GM06990 (cell line): ENCODE measurements around the gene TRIM67.

Source experiments
- DNase-seq: peaks from one replicate; pipeline ENCODE4 v3.0.0-alpha.2; 2011; ENCODE audit not compliant: insufficient read length; ENCODE audit errors: extremely low read depth
- H3K27me3 ChIP-seq: replicated peaks from 2 replicates; pipeline ENCODE4 v1.6.0; 2011; ENCODE audit warnings: low read length; ENCODE audit not compliant: control insufficient read depth, insufficient read depth
- H3K36me3 ChIP-seq: 2 replicates; pipeline ENCODE4 v1.5.1; 2011; ENCODE audit warnings: low read length; ENCODE audit not compliant: control insufficient read depth, insufficient read depth
- H3K4me3 ChIP-seq: replicated peaks from 2 replicates; pipeline ENCODE4 v1.5.1; 2011; ENCODE audit warnings: low read depth, mild to moderate bottlenecking, control low read depth, low read length
- TF ChIP-seq, protein P1 (sequence below): IDR thresholded peaks from 2 replicates; pipeline ENCODE4 v1.5.1; 2011; ENCODE audit warnings: low read length, control low read depth, mild to moderate bottlenecking, inconsistent platforms; ENCODE audit not compliant: insufficient read depth, poor library complexity, severe bottlenecking

The TRIM67 gene

DNA sequence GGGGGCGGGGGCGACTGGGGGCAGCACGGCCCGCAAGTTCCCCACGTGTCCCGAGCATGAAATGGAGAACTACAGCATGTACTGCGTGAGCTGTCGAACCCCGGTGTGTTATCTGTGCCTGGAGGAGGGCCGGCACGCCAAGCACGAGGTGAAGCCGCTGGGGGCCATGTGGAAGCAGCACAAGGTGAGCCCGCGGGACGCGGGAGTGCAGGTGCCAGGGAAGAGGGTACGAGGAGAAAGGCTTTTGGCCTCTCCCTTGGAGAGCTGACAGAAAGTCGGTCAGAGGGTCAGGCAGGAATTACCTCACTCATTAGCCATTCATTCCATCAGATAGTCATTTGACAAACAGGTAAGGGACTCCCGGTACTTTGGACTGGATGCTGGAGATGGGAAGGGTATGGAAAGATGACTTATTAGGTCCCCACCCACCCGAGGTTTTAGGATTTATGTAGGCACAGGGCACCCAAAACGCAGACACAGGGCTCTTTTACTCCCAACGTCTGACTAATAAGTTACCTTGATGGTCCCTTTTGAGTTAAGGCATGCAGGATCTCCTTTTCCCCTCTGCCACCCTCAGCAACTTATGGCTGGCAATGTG lies 2.1 kb downstream of the TRIM67 start:
- Histone ChIP-seq H3K36me3 (no peaks in the 10 kb centered on the region), H3K27me3 (no peaks in the 10 kb centered on the region; the same call in 1 of the 2 replicates), H3K4me3 (no peak overlapping the region)
- TF ChIP-seq, protein P1, sequence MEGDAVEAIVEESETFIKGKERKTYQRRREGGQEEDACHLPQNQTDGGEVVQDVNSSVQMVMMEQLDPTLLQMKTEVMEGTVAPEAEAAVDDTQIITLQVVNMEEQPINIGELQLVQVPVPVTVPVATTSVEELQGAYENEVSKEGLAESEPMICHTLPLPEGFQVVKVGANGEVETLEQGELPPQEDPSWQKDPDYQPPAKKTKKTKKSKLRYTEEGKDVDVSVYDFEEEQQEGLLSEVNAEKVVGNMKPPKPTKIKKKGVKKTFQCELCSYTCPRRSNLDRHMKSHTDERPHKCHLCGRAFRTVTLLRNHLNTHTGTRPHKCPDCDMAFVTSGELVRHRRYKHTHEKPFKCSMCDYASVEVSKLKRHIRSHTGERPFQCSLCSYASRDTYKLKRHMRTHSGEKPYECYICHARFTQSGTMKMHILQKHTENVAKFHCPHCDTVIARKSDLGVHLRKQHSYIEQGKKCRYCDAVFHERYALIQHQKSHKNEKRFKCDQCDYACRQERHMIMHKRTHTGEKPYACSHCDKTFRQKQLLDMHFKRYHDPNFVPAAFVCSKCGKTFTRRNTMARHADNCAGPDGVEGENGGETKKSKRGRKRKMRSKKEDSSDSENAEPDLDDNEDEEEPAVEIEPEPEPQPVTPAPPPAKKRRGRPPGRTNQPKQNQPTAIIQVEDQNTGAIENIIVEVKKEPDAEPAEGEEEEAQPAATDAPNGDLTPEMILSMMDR: no peak
- DNase-seq: no peak

DNA sequence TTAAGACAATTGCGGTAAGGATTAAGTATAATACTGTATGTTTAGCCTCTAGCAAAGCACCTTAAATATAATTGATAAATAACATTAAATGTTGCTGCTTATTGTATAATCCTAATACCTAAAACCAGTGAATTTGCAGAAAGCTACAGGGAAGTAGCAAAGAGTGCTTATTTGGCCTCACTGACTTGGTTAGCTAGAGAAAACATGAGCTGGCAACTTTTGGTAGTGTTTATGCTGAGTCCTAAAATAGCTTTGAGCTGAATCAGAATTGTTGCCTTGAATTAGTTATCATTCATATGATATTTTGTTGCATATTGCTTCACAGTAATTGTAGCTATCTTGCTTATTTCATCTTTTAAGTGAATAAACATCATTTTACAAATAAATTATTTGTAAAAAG lies 3.5 kb downstream of the TRIM67 start:
- H3K4me3 ChIP-seq: no peak overlapping the region
- H3K36me3 ChIP-seq: no peaks in the 10 kb centered on the region
- DNase-seq: no peak
- H3K27me3 ChIP-seq: no peaks in the 10 kb centered on the region; the same call in 1 of the 2 replicates
- TF ChIP-seq, protein P1: no peak

DNA sequence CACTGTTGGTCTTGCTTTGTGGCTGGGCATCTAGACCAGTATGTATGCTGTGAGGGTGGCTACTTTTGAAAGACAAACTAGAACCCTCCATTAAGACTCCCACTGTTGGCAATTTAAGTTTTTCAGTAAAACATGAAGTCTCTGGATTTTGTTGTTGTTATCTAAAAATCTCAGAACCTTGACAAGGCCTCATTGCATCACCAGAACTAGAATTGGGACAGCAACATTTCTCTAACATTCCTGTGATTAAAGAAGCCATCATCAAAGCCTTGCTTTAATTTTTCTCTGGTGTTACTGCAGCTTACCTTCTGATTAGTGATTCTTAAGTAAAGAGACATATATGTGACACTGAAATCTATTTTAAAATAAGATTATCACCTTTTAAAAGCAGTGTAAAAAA lies 4.5 kb downstream of the TRIM67 start:
- Histone ChIP-seq H3K36me3 (no peaks in the 10 kb centered on the region), H3K4me3 (no peak overlapping the region), H3K27me3 (no peaks in the 10 kb centered on the region; the same call in 1 of the 2 replicates)
- DNase-seq: no peak
- TF ChIP-seq, protein P1: no peak

DNA sequence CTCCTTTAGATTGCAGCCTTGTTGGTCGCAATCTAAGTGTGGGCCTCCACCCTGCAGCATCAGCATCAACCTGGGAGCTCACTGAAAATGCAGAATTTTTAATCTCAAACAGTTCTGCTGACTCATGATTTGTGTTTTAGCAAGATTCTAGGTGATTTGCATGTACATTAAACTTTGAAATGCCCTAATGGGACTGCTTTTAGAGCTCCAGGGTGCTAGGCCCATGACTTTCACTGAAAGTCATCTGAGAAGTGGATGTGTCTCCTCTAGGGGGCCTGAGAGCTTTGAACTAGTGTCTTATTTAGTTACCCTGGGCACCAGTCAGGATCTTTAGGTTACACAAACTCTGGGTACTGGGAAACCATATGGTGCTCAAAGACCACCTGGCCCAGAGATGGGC lies 9.0 kb downstream of the TRIM67 start:
- DNase-seq: no peak
- H3K36me3 ChIP-seq: no peaks in the 10 kb centered on the region
- TF ChIP-seq, protein P1: peak; percentile 23
- no peaks in the 10 kb centered on the region for H3K27me3 ChIP-seq
- H3K4me3 ChIP-seq: no peak overlapping the region

DNA sequence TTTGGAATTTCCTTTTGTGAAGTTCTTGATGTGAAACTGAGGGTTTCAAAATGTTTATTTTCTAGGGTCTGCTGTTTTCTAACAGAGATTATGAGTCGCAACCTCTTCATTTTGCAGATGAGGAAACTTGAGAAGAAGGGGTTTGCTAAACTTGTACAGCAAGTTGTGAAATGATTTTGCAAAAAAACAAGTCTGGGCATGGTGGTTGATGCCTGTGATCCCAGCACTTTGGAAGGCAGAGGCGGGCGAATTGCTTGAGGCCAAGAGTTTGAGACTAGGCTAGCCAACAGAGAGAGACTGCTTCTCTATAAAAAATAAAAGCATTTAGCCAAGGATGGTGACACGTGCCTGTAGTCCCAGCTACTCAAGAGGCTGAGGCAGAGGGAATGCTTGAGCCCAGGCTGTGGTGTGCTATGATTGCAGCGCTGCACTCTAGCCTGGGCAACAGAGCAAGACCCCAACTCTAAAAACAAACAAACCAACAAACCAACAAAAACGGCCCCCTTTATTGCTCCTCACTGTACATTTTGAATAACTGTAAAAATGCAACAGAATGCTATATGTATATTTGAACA lies 9.9 kb downstream of the TRIM67 start:
- Histone ChIP-seq H3K36me3 (no peaks in the 10 kb centered on the region), H3K4me3 (no peak overlapping the region), H3K27me3 (no peaks in the 10 kb centered on the region)
- DNase-seq: no peak
- TF ChIP-seq, protein P1: no peak
